SK-N-SH (cell line): ENCODE measurements around the gene SYNE3. TPM values are rescaled to one million over a fixed set of nuclear protein-coding genes. Genes with fewer than 3 reads are reported as not detected.

Experiments
- CTCF ChIA-PET: fragments of 300-600, 350-600 bp; formaldehyde crosslinking; extraction: SDS; loops from one replicate; lab custom pipeline; 2021; lab: Yijun Ruan, JAX
- POLR2A ChIA-PET: fragments of 350-600 bp; sonication (Branson Sonifier 250); formaldehyde crosslinking; extraction: SDS; loops from one replicate; lab custom pipeline; 2020; ENCODE audit warnings: antibody characterized with exemption, inconsistent platforms; lab: Yijun Ruan, JAX
- DNase-seq: peaks from one replicate; pipeline ENCODE4 v3.0.0; 2012
- H2AFZ ChIP-seq: fragments of 200-600 bp; sonication (generic); 2 replicates; pipeline ENCODE4 v1.8.1; 2016; ENCODE audit warnings: antibody characterized with exemption, mild to moderate bottlenecking, low read depth
- H3F3A ChIP-seq: fragments of 200-600 bp; sonication (generic); replicated peaks from 2 replicates; pipeline ENCODE3; 2016; ENCODE audit warnings: antibody characterized with exemption, mild to moderate bottlenecking; ENCODE audit not compliant: insufficient read depth
- H3K27ac ChIP-seq, 2 experiments: fragments of 200-500 bp in 1 of 2; fragments of 200-600 bp in 1 of 2; sonication (Bioruptor generic) in 1 of 2; sonication (generic), shearing (Covaris generic) in 1 of 2; 2 replicates each; pipeline versions ENCODE4 v1.5.1 to v1.6.1; 2014 to 2016; ENCODE audit warnings: low read depth in 2 of 2, inconsistent platforms in 1 of 2, low read length in 1 of 2, mild to moderate bottlenecking in 1 of 2, mixed read lengths in 1 of 2
- H3K27me3 ChIP-seq: fragments of 200-600 bp; sonication (generic), shearing (Covaris generic); 2 replicates; pipeline ENCODE4 v1.6.1; 2016; ENCODE audit warnings: mixed run types; ENCODE audit not compliant: insufficient read depth
- H3K36me3 ChIP-seq, 2 experiments: fragments of 200-500 bp in 1 of 2; fragments of 200-600 bp in 1 of 2; sonication (Bioruptor generic) in 1 of 2; sonication (generic) in 1 of 2; replicated peaks in 1 of 2; 2 replicates each; pipeline versions ENCODE3 to v1.5.1; 2014 to 2016; ENCODE audit warnings: low read length in 1 of 2, mild to moderate bottlenecking in 1 of 2; ENCODE audit not compliant: insufficient read depth in 2 of 2, control insufficient read depth in 1 of 2
- H3K4me1 ChIP-seq, 2 experiments: fragments of 200-500 bp in 1 of 2; fragments of 200-600 bp in 1 of 2; sonication (Bioruptor generic) in 1 of 2; sonication (generic), shearing (Covaris generic) in 1 of 2; 2 replicates each; pipeline versions ENCODE4 v1.5.1 to v1.6.1; 2014 to 2016; ENCODE audit warnings: low read depth in 1 of 2, low read length in 1 of 2, mixed run types in 1 of 2; ENCODE audit not compliant: insufficient read depth in 2 of 2, control insufficient read depth in 1 of 2
- H3K4me2 ChIP-seq: fragments of 200-600 bp; sonication (generic), shearing (Covaris generic); 2 replicates; pipeline ENCODE4 v1.6.1; 2017; ENCODE audit warnings: mixed run types
- H3K4me3 ChIP-seq, 2 experiments: fragments of 200-500 bp in 1 of 2; fragments of 200-600 bp in 1 of 2; sonication (Bioruptor generic) in 1 of 2; sonication (generic), shearing (Covaris generic) in 1 of 2; 2 replicates each; pipeline versions ENCODE4 v1.5.1 to v1.8.1; 2014 to 2016; ENCODE audit warnings: low read depth in 2 of 2, inconsistent platforms in 1 of 2, low read length in 1 of 2, mild to moderate bottlenecking in 1 of 2, mixed read lengths in 1 of 2, moderate library complexity in 1 of 2
- H3K79me2 ChIP-seq: fragments of 200-600 bp; sonication (generic); 2 replicates; pipeline ENCODE4 v1.8.1; 2017; ENCODE audit warnings: mild to moderate bottlenecking; ENCODE audit not compliant: insufficient read depth
- H3K9ac ChIP-seq: fragments of 200-600 bp; sonication (generic); 2 replicates; pipeline ENCODE4 v1.6.1; 2017; ENCODE audit warnings: mixed run types
- H3K9me2 ChIP-seq: fragments of 200-600 bp; sonication (generic); 2 replicates; pipeline ENCODE4 v1.6.1; 2017; ENCODE audit warnings: mixed run types
- H3K9me3 ChIP-seq: fragments of 200-600 bp; sonication (generic); 2 replicates; pipeline ENCODE4 v1.6.1; 2017; ENCODE audit warnings: mixed run types, mild to moderate bottlenecking, moderate library complexity
- H4K20me1 ChIP-seq: fragments of 200-600 bp; sonication (generic); 2 replicates; pipeline ENCODE4 v1.6.1; 2017; ENCODE audit warnings: mild to moderate bottlenecking, mixed run types; ENCODE audit not compliant: insufficient read depth
- CHD2 ChIP-seq: fragments of 150-350 bp; IDR thresholded peaks from 2 replicates; pipeline ENCODE4 v1.6.1; 2018; ENCODE audit warnings: low read length; ENCODE audit not compliant: partially characterized antibody
- EZH2phosphoT487 ChIP-seq: fragments of 200-600 bp; sonication (generic); IDR thresholded peaks from 2 replicates; pipeline ENCODE4 v1.6.1; 2017; ENCODE audit warnings: low read depth, mixed run types, mild to moderate bottlenecking, antibody characterized with exemption, moderate library complexity, borderline replicate concordance
- FOSL2 ChIP-seq: IDR thresholded peaks from 2 replicates; pipeline ENCODE4 v1.4.0; 2012; ENCODE audit warnings: low read depth, mild to moderate bottlenecking, moderate library complexity, borderline replicate concordance
- FOXM1 ChIP-seq: IDR thresholded peaks from 2 replicates; pipeline ENCODE4 v1.4.0; 2012; ENCODE audit warnings: low read depth, mild to moderate bottlenecking
- GABPA ChIP-seq: IDR thresholded peaks from 2 replicates; pipeline ENCODE4 v1.4.0; 2012; ENCODE audit warnings: low read depth, mild to moderate bottlenecking
- GATA2 ChIP-seq: sonication (generic); formaldehyde crosslinking; IDR thresholded peaks from 2 replicates; pipeline ENCODE4 v1.5.0; 2020; ENCODE audit warnings: mild to moderate bottlenecking, missing genetic modification reagents
- JUND ChIP-seq: IDR thresholded peaks from 2 replicates; pipeline ENCODE4 v1.4.0; 2012
- NFIC ChIP-seq: IDR thresholded peaks from 2 replicates; pipeline ENCODE4 v1.4.0; 2012; ENCODE audit warnings: borderline replicate concordance
- NRF1 ChIP-seq: IDR thresholded peaks from 2 replicates; pipeline ENCODE4 v1.6.1; 2012; ENCODE audit warnings: low read depth, mild to moderate bottlenecking, low read length
- POLR2AphosphoS5 ChIP-seq: IDR thresholded peaks from 2 replicates; pipeline ENCODE4 v1.6.1; 2012; ENCODE audit warnings: low read depth, low read length
- RAD21 ChIP-seq: IDR thresholded peaks from 2 replicates; pipeline ENCODE4 v1.6.1; 2012; ENCODE audit warnings: mild to moderate bottlenecking, low read length
- RCOR1 ChIP-seq: fragments of 150-350 bp; IDR thresholded peaks from 2 replicates; pipeline ENCODE4 v1.6.1; 2017; ENCODE audit warnings: antibody characterized with exemption, low read length
- SMC3 ChIP-seq: IDR thresholded peaks from 2 replicates; pipeline ENCODE4 v1.6.1; 2012; ENCODE audit warnings: low read depth, low read length, improper control_type of control experiment
- TCF12 ChIP-seq: IDR thresholded peaks from 2 replicates; pipeline ENCODE4 v1.4.0; 2012
- YY1 ChIP-seq: IDR thresholded peaks from 2 replicates; pipeline ENCODE4 v1.4.0; 2012; ENCODE audit warnings: low read depth, mild to moderate bottlenecking
- WGBS: methylation state at CpG from one replicate; pipeline ENCODE4 v1.1.6; 2017; ENCODE audit warnings: low lambda C conversion rate; 5-methylcytosine and 5-hydroxymethylcytosine counted together
- polyA plus RNA-seq, 3 experiments: library from polyadenylated mRNA; depleted of rRNA; stranded (reverse); fragments of >200 nt; gene quantifications; 2 replicates each; pipeline ENCODE4 v1.2.3, GENCODE V29; 2012
- TF ChIP-seq, protein P1 (sequence below): IDR thresholded peaks from 2 replicates; pipeline ENCODE4; 2012
- TF ChIP-seq, protein P2 (sequence below): IDR thresholded peaks from 2 replicates; pipeline ENCODE4 v1.4.0; 2012; ENCODE audit warnings: low read depth, borderline replicate concordance
- TF ChIP-seq, protein P3 (sequence below): IDR thresholded peaks from 2 replicates; pipeline ENCODE4 v1.6.1; 2012; ENCODE audit warnings: mild to moderate bottlenecking, low read depth, low read length, moderate library complexity

Gene SYNE3
- polyA plus RNA-seq, 1 of the 3 experiments (the other 2 are of a cell fraction): 2.0 TPM

DNA sequence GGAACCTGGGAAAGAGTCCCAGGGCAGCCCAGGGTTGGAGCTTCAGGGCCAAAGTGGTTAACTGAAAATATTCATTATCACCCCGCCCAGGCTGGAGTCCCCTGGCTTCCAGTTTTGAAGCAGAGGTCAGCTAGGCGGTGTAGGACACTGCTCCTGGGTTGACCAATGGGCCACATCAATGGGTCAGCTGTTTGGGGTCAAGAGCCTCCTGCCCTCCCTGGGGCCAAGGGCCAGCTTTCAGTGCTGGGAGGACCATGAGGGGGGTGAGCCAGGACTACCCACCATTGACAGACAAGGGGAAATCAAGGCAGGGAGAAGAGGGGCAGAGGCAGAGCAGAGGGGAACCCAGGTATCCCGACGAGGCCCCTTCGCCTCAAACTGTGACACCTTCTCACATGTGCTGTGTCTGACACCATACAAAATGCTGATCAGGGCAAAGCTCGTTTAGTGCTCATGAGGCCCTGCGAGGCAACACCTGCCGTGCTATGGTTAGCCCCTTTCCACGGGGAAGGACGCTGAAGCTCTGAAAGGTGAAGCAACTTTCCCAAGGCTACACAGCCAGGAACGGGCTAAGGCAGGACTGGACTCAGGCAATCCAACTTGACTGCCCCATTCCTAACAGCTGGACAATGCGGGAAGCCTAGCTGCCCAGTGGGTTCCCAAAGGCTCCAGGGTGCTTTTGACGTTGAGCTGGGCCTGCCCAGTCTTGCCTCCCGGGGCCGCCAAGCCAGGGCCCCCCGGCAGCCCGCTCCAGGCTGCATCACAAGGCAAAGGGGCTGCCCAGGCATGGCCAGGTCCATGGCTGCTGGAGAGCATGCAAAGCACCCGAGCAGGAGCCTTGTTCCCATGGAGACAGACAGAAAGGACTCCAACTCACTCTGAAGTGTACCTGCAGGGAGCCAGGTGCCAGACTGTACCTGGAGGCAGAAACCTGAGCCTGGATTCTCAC is 2.0 kb downstream of the SYNE3 start:
- Histone ChIP-seq H4K20me1 (no peaks in the 10 kb centered on the region), H3K27ac (no peak overlapping the region; a peak in 1 of 4 replicates), H3K4me2 (no peak overlapping the region), H3F3A (peaks cover 22% of the 10 kb centered on the region), H3K36me3 (no peaks in the 10 kb centered on the region), H3K79me2 (no peaks in the 10 kb centered on the region), H3K4me1 (peaks cover 38 to 42% of the 10 kb centered on the region in 2 experiments), H2AFZ (no peak overlapping the region), H3K9ac (no peak overlapping the region), H3K4me3 (no peak overlapping the region), H3K9me2 (no peaks in the 10 kb centered on the region), H3K9me3 (no peaks in the 10 kb centered on the region), H3K27me3 (no peaks in the 10 kb centered on the region)
- ChIA-PET POLR2A (interaction anchor here (0.6 kb wide), 1 partner anchor 77 kb away, joined by 4 read pairs; no protein-coding TSS in a partner anchor), CTCF (interaction anchor here (0.8 to 9.6 kb wide), 5 partner anchors 13 to 82 kb away, joined by 3 to 97 read pairs (median 5); no protein-coding TSS in a partner anchor)
- TF ChIP-seq, protein P1, sequence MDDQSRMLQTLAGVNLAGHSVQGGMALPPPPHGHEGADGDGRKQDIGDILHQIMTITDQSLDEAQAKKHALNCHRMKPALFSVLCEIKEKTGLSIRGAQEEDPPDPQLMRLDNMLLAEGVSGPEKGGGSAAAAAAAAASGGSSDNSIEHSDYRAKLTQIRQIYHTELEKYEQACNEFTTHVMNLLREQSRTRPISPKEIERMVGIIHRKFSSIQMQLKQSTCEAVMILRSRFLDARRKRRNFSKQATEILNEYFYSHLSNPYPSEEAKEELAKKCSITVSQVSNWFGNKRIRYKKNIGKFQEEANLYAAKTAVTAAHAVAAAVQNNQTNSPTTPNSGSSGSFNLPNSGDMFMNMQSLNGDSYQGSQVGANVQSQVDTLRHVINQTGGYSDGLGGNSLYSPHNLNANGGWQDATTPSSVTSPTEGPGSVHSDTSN: no peak
- TF ChIP-seq SMC3 (no peak), FOSL2 (no peak), NRF1 (no peak), GABPA (no peak), NFIC (no peak), TCF12 (no peak), YY1 (no peak)
- TF ChIP-seq, protein P2, sequence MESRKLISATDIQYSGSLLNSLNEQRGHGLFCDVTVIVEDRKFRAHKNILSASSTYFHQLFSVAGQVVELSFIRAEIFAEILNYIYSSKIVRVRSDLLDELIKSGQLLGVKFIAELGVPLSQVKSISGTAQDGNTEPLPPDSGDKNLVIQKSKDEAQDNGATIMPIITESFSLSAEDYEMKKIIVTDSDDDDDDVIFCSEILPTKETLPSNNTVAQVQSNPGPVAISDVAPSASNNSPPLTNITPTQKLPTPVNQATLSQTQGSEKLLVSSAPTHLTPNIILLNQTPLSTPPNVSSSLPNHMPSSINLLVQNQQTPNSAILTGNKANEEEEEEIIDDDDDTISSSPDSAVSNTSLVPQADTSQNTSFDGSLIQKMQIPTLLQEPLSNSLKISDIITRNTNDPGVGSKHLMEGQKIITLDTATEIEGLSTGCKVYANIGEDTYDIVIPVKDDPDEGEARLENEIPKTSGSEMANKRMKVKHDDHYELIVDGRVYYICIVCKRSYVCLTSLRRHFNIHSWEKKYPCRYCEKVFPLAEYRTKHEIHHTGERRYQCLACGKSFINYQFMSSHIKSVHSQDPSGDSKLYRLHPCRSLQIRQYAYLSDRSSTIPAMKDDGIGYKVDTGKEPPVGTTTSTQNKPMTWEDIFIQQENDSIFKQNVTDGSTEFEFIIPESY: no peak
- 93% methylated on average over 12 of the region's 18 CpGs for WGBS
- no peak for DNase-seq

DNA sequence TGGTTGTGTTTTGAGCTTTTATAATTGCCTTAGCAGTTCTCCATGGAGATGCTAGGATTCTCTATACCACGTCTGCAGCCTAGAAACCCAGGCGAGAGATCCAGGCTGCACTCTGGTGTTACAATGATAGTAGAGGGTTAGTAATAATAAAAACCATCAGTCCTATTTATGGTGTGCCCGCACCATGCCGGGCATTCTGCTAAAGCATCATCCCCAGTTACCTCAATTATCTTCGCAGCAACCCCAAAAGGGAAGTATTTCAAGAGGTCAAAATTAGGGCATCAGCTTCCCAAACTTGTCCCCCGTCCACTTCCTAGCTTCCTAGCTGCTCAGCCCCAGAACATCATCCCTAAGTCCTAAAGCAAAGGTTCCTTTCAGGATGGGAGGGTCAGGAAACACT is 3.2 kb downstream of the SYNE3 start:
- POLR2A ChIA-PET: interaction anchor here (1.0 kb wide), 1 partner anchor 56 kb away, joined by 3 read pairs; no protein-coding TSS in a partner anchor
- H3K27me3 ChIP-seq: no peaks in the 10 kb centered on the region
- WGBS: 92% methylated on average over 6 of the region's 6 CpGs
- DNase-seq: no peak
- no peak overlapping the region for H3K9ac ChIP-seq
- H3K27ac ChIP-seq: no peak overlapping the region; a peak in 1 of 4 replicates
- H3K36me3 ChIP-seq: no peaks in the 10 kb centered on the region
- no peak overlapping the region for H3K4me3 ChIP-seq
- no peaks in the 10 kb centered on the region for H3K79me2 ChIP-seq
- H3K9me2 ChIP-seq: no peaks in the 10 kb centered on the region
- no peaks in the 10 kb centered on the region for H4K20me1 ChIP-seq
- H2AFZ ChIP-seq: no peak overlapping the region
- CTCF ChIA-PET: interaction anchor here (0.7 to 9.6 kb wide), 6 partner anchors 9 to 80 kb away, joined by 3 to 97 read pairs (median 4); no protein-coding TSS in a partner anchor
- H3F3A ChIP-seq: peaks cover 12% of the 10 kb centered on the region
- no peak overlapping the region for H3K4me2 ChIP-seq
- peaks cover 29 to 42% of the 10 kb centered on the region in 2 experiments for H3K4me1 ChIP-seq
- H3K9me3 ChIP-seq: no peaks in the 10 kb centered on the region
- TF ChIP-seq YY1 (no peak), POLR2AphosphoS5 (no peak), FOXM1 (no peak), RCOR1 (no peak), RAD21 (no peak), EZH2phosphoT487 (no peak), CHD2 (no peak), GATA2 (CRISPR knock-in tag) (no peak), JUND (no peak)
- TF ChIP-seq, protein P2: no peak
- TF ChIP-seq, protein P3, sequence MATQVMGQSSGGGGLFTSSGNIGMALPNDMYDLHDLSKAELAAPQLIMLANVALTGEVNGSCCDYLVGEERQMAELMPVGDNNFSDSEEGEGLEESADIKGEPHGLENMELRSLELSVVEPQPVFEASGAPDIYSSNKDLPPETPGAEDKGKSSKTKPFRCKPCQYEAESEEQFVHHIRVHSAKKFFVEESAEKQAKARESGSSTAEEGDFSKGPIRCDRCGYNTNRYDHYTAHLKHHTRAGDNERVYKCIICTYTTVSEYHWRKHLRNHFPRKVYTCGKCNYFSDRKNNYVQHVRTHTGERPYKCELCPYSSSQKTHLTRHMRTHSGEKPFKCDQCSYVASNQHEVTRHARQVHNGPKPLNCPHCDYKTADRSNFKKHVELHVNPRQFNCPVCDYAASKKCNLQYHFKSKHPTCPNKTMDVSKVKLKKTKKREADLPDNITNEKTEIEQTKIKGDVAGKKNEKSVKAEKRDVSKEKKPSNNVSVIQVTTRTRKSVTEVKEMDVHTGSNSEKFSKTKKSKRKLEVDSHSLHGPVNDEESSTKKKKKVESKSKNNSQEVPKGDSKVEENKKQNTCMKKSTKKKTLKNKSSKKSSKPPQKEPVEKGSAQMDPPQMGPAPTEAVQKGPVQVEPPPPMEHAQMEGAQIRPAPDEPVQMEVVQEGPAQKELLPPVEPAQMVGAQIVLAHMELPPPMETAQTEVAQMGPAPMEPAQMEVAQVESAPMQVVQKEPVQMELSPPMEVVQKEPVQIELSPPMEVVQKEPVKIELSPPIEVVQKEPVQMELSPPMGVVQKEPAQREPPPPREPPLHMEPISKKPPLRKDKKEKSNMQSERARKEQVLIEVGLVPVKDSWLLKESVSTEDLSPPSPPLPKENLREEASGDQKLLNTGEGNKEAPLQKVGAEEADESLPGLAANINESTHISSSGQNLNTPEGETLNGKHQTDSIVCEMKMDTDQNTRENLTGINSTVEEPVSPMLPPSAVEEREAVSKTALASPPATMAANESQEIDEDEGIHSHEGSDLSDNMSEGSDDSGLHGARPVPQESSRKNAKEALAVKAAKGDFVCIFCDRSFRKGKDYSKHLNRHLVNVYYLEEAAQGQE: no peak
